Placental pericyte (primary cell): Measurements from ENCODE around the gene CYP2C19. TPM values are rescaled to one million over a fixed set of nuclear protein-coding genes. Genes with fewer than 3 reads are reported as not detected.

Experiments used
- total RNA-seq: library from RNA; depleted of rRNA; stranded (reverse); fragments of >200 nt; gene quantifications from 2 replicates; pipeline ENCODE4 v1.2.3, GENCODE V29; 2012

CYP2C19 gene
- not detected in 2 replicates for total RNA-seq

GRCh38 chr10:94762393-94762792, at the start of gene CYP2C19:
Gene CYP2C19, plus strand, starts transcription at chr10:94762681. Its CDS starts 25 bp downstream, at chr10:94762706.

Other genes starting within 250 kb of the CYP2C19 start
- 2.8 and 74.2 TPM in 2 replicates for gene HELLS, start 216.9 kb upstream of the CYP2C19 start, total RNA-seq
- gene CYP2C18, start 79.0 kb upstream of the CYP2C19 start, total RNA-seq, result not detected in 2 replicates
- not detected in 2 replicates for gene CYP2C9, start 176.0 kb downstream of the CYP2C19 start, total RNA-seq